SJSA1 (cell line): ENCODE measurements around the gene ENOX2. TPM values are rescaled to one million over a fixed set of nuclear protein-coding genes. Genes with fewer than 3 reads are reported as not detected.
A peak's percentile ranks its signal among the peaks of the same experiment; 100 is the strongest.

Source experiments
- DNase-seq, 2 experiments: peaks; one replicate each; pipeline ENCODE4 v3.0.0-alpha.2; 2015 to 2020; ENCODE audit warnings: low spot score in 2 of 2, low read depth in 1 of 2
- H3K27ac ChIP-seq: fragments of 250-450 bp; sonication (Bioruptor Pico); 2 replicates; pipeline ENCODE4 v1.5.1; 2020; ENCODE audit warnings: mild to moderate bottlenecking, moderate library complexity
- H3K27me3 ChIP-seq: fragments of 250-450 bp; sonication (Bioruptor Pico); replicated peaks from 2 replicates; pipeline ENCODE4 v1.5.1; 2020; ENCODE audit warnings: mild to moderate bottlenecking, moderate library complexity
- H3K36me3 ChIP-seq: fragments of 250-450 bp; sonication (Bioruptor Pico); 2 replicates; pipeline ENCODE4 v1.5.1; 2020; ENCODE audit warnings: mild to moderate bottlenecking
- H3K4me1 ChIP-seq: fragments of 250-450 bp; sonication (Bioruptor Pico); replicated peaks from 2 replicates; pipeline ENCODE4 v1.6.1; 2021; ENCODE audit warnings: mild to moderate bottlenecking
- H3K4me3 ChIP-seq: fragments of 250-450 bp; sonication (Bioruptor Pico); 2 replicates; pipeline ENCODE4 v1.5.1; 2020; ENCODE audit warnings: mild to moderate bottlenecking
- H3K9me3 ChIP-seq: fragments of 250-450 bp; sonication (Bioruptor Pico); replicated peaks from 2 replicates; pipeline ENCODE4 v1.5.1; 2020; ENCODE audit warnings: mild to moderate bottlenecking
- total RNA-seq: library from RNA; depleted of rRNA; stranded (reverse); fragments of >200 nt; shearing (Covaris generic); gene quantifications from 2 replicates; pipeline ENCODE4 v1.2.3, GENCODE V29; 2014

The ENOX2 gene
- total RNA-seq, 1 experiment from 2014 or later: 12.5 TPM

DNA sequence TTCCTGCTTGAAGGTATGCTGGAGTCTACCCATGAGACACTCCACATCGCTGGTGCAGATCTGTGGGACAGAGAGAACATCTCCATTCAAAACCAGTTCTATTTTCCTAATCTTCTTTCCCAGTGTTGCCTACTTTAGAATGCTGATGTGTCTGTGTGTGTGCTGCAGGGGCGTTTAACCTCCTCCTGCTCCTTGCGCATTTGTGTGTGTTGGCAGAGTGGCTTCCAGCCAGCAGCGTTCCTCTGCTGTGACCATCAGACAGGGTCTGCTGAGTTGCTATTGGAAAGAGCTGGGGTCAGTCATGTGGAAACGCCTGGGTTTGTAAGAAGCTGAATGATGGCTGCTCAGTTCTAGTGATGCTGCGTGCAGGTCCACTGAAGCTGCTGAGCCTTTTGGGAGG is 277.6 kb downstream of the ENOX2 start:
- no peak for DNase-seq
- no peaks in the 10 kb centered on the region for H3K9me3 ChIP-seq
- H3K4me1 ChIP-seq: no peaks in the 10 kb centered on the region
- no peaks in the 10 kb centered on the region for H3K36me3 ChIP-seq
- H3K4me3 ChIP-seq: no peak overlapping the region
- no peaks in the 10 kb centered on the region for H3K27me3 ChIP-seq
- no peak overlapping the region for H3K27ac ChIP-seq

DNA sequence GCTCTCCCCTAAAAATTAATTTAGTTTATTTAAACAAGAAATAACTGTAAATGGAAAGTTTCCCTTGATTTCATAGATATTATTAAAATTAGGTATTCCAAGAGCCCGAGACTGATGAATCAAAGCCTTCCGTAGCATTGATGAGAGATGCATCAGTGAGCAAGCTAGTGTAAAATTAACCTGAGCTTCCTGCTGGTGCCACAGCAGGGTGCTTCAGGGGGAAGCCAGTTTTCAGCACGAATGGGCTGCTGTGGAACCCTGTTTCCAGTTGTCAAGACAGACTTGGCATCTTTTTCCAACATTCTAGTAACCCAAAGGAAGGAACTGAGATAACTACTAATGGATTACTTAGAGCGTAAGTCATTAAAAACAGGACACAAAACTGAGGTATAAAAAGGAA is 279.5 kb downstream of the ENOX2 start:
- Histone ChIP-seq H3K4me3 (no peak overlapping the region), H3K36me3 (no peaks in the 10 kb centered on the region), H3K9me3 (no peaks in the 10 kb centered on the region), H3K27me3 (no peaks in the 10 kb centered on the region), H3K4me1 (no peaks in the 10 kb centered on the region), H3K27ac (no peak overlapping the region)
- DNase-seq: no peak

DNA sequence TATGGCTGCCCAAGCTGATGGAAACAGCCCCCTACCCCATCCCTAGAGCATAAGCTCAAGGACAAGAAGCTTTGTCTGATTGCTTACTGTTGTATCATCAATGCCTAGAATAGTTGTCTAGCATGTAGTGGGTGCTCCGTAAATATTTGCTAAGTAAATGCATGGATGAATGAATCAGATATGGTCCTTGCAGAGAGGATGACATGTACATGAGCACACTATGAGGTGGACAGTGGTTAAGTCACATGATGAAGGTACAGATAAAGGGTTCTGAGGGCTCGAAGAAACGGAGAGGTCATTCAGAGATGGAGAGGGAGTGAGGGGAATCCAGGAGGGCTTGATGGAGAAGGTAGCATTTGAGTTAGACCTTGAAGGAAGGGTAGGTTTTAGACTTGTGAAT is 287.1 kb downstream of the ENOX2 start:
- H3K27ac ChIP-seq: no peak overlapping the region
- H3K27me3 ChIP-seq: no peaks in the 10 kb centered on the region
- H3K9me3 ChIP-seq: no peaks in the 10 kb centered on the region

GRCh38 chrX:130607431-130607830 is 295.6 kb downstream of the ENOX2 start:
- H3K4me3 ChIP-seq: no peak overlapping the region
- no peaks in the 10 kb centered on the region for H3K27me3 ChIP-seq
- no peaks in the 10 kb centered on the region for H3K4me1 ChIP-seq
- no peaks in the 10 kb centered on the region for H3K9me3 ChIP-seq
- H3K27ac ChIP-seq: no peak overlapping the region
- no peak for DNase-seq
- H3K36me3 ChIP-seq: no peaks in the 10 kb centered on the region

More for the DNA sequence above, 287.1 kb downstream of the ENOX2 start:
- H3K4me1 ChIP-seq: no peaks in the 10 kb centered on the region
- no peaks in the 10 kb centered on the region for H3K36me3 ChIP-seq
- H3K4me3 ChIP-seq: no peak overlapping the region
- DNase-seq: no peak

GRCh38 chrX:130606425-130606824 is 296.6 kb downstream of the ENOX2 start:
- Histone ChIP-seq H3K9me3 (no peaks in the 10 kb centered on the region), H3K27ac (no peak overlapping the region), H3K27me3 (no peaks in the 10 kb centered on the region), H3K4me3 (no peak overlapping the region), H3K36me3 (no peaks in the 10 kb centered on the region), H3K4me1 (no peaks in the 10 kb centered on the region)
- no peak for DNase-seq

GRCh38 chrX:130604882-130605281 is 298.1 kb downstream of the ENOX2 start:
- Histone ChIP-seq H3K4me1 (no peaks in the 10 kb centered on the region), H3K4me3 (no peak overlapping the region), H3K9me3 (no peaks in the 10 kb centered on the region), H3K36me3 (no peaks in the 10 kb centered on the region), H3K27me3 (no peaks in the 10 kb centered on the region), H3K27ac (no peak overlapping the region)
- no peak for DNase-seq

- Histone ChIP-seq H3K4me1 (no peaks in the 10 kb centered on the region), H3K27me3 (no peaks in the 10 kb centered on the region), H3K4me3 (no peak overlapping the region), H3K36me3 (no peaks in the 10 kb centered on the region), H3K9me3 (no peaks in the 10 kb centered on the region), H3K27ac (no peak overlapping the region)
- DNase-seq: no peak
These were observed 308.5 kb downstream of the ENOX2 start for GRCh38 chrX:130594453-130594916.

- no peaks in the 10 kb centered on the region for H3K27me3 ChIP-seq
- no peaks in the 10 kb centered on the region for H3K36me3 ChIP-seq
- no peak for DNase-seq
- no peak overlapping the region for H3K27ac ChIP-seq
- no peaks in the 10 kb centered on the region for H3K4me1 ChIP-seq
- no peak overlapping the region for H3K4me3 ChIP-seq
- H3K9me3 ChIP-seq: no peaks in the 10 kb centered on the region
These were observed 309.1 kb downstream of the ENOX2 start for GRCh38 chrX:130593911-130594310.

GRCh38 chrX:130592204-130592603 is 310.8 kb downstream of the ENOX2 start:
- H3K9me3 ChIP-seq: no peaks in the 10 kb centered on the region
- no peak overlapping the region for H3K4me3 ChIP-seq
- H3K36me3 ChIP-seq: no peaks in the 10 kb centered on the region
- no peak overlapping the region for H3K27ac ChIP-seq
- H3K4me1 ChIP-seq: no peaks in the 10 kb centered on the region
- no peak for DNase-seq
- H3K27me3 ChIP-seq: no peaks in the 10 kb centered on the region

- DNase-seq: no peak
- H3K27ac ChIP-seq: no peak overlapping the region
- H3K4me1 ChIP-seq: no peaks in the 10 kb centered on the region
- H3K4me3 ChIP-seq: no peak overlapping the region
- H3K36me3 ChIP-seq: no peaks in the 10 kb centered on the region
- no peaks in the 10 kb centered on the region for H3K27me3 ChIP-seq
- no peaks in the 10 kb centered on the region for H3K9me3 ChIP-seq
These were observed 324.1 kb downstream of the ENOX2 start for GRCh38 chrX:130578906-130579305.

GRCh38 chrX:130577431-130577830 is 325.6 kb downstream of the ENOX2 start:
- Histone ChIP-seq H3K27ac (no peak overlapping the region), H3K36me3 (no peaks in the 10 kb centered on the region), H3K4me1 (no peaks in the 10 kb centered on the region), H3K4me3 (no peak overlapping the region), H3K9me3 (no peaks in the 10 kb centered on the region), H3K27me3 (no peaks in the 10 kb centered on the region)
- no peak for DNase-seq

DNA sequence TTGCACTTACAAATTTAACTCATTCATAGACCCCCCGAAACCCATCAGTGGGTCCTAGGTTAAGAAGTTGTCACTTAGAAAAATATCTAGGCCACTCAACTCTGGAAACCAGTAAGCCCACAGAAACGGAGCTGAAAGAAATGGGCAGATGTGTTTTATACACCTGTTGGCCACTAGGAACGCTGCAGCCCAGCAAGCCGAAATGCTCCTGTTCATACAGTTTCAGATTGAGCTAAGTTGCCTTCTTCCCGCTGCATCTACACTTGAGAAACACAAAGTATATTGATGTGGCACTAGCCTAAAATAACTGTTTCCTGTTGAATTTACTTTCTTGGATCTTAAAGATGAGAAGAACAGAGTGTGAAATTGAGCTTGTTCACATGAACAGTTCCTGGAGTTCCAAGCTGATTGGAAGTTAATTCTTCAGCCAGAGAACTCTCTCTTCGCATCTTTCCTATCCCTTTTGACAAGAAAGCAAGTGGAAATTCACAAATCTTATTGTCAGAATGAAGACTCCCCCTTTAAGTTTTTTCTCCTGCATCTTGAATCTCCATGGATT is 327.1 kb downstream of the ENOX2 start:
- no peaks in the 10 kb centered on the region for H3K36me3 ChIP-seq
- H3K4me3 ChIP-seq: no peak overlapping the region
- H3K4me1 ChIP-seq: no peaks in the 10 kb centered on the region
- peak; percentile 2 to 44 for DNase-seq
- H3K9me3 ChIP-seq: no peaks in the 10 kb centered on the region
- H3K27ac ChIP-seq: no peak overlapping the region
- no peaks in the 10 kb centered on the region for H3K27me3 ChIP-seq
